MM.1S (cell line): ENCODE results near the gene ARID4B.

ENCODE experiments used
- DNase-seq: peaks from one replicate; pipeline ENCODE4 v3.0.0-alpha.2; 2015
- H2AFZ ChIP-seq: fragments of 300-600 bp; sonication (generic); 2 replicates; pipeline ENCODE4 v1.6.0; 2016; ENCODE audit warnings: antibody characterized with exemption, low read length
- H3F3A ChIP-seq: fragments of 300-600 bp; sonication (generic); 2 replicates; pipeline ENCODE4 v1.6.1; 2016; ENCODE audit warnings: mild to moderate bottlenecking, antibody characterized with exemption, low read length, moderate library complexity, mixed read lengths; ENCODE audit not compliant: insufficient read depth
- H3K27ac ChIP-seq: fragments of 300-600 bp; sonication (generic); 2 replicates; pipeline ENCODE4 v1.5.1; 2016; ENCODE audit warnings: mild to moderate bottlenecking, low read length
- H3K27me3 ChIP-seq: fragments of 300-600 bp; sonication (generic); replicated peaks from 2 replicates; pipeline ENCODE4 v1.6.0; 2016; ENCODE audit warnings: low read length; ENCODE audit not compliant: insufficient read depth
- H3K36me3 ChIP-seq: fragments of 300-600 bp; sonication (generic); replicated peaks from 2 replicates; pipeline ENCODE4 v1.6.1; 2016; ENCODE audit warnings: mild to moderate bottlenecking, low read length, mixed read lengths; ENCODE audit not compliant: insufficient read depth
- H3K4me1 ChIP-seq: fragments of 300-600 bp; sonication (generic); 2 replicates; pipeline ENCODE4 v1.6.1; 2016; ENCODE audit warnings: low read length, mixed read lengths
- H3K4me2 ChIP-seq: fragments of 300-600 bp; sonication (generic); 2 replicates; pipeline ENCODE4 v1.6.0; 2016; ENCODE audit warnings: low read depth, low read length
- H3K4me3 ChIP-seq: fragments of 300-600 bp; sonication (generic); 2 replicates; pipeline ENCODE4 v1.5.1; 2016; ENCODE audit warnings: low read length, mixed read lengths
- H3K79me2 ChIP-seq: fragments of 300-600 bp; sonication (generic); 2 replicates; pipeline ENCODE4 v1.6.1; 2016; ENCODE audit warnings: mixed run types, low read length, mixed read lengths
- H3K9ac ChIP-seq: fragments of 300-600 bp; sonication (generic); 2 replicates; pipeline ENCODE4 v1.6.1; 2016; ENCODE audit warnings: low read length, mixed read lengths
- H3K9me2 ChIP-seq: fragments of 300-600 bp; sonication (generic); replicated peaks from 2 replicates; pipeline ENCODE4 v1.6.1; 2016; ENCODE audit warnings: mild to moderate bottlenecking, low read length, mixed read lengths; ENCODE audit not compliant: insufficient read depth
- H3K9me3 ChIP-seq: fragments of 300-600 bp; sonication (generic); replicated peaks from 2 replicates; pipeline ENCODE4 v1.6.1; 2016; ENCODE audit warnings: mild to moderate bottlenecking, low read length, mixed read lengths; ENCODE audit not compliant: insufficient read depth
- H4K20me1 ChIP-seq: fragments of 300-600 bp; sonication (generic); 2 replicates; pipeline ENCODE4 v1.6.1; 2016; ENCODE audit warnings: mild to moderate bottlenecking, low read length, moderate library complexity, mixed read lengths; ENCODE audit not compliant: insufficient read depth
- CTCF ChIP-seq: fragments of 300-600 bp; sonication (generic); IDR thresholded peaks from 2 replicates; pipeline ENCODE4 v1.5.1; 2016; ENCODE audit warnings: antibody characterized with exemption, low read length, mixed read lengths
- EZH2 ChIP-seq: fragments of 300-600 bp; sonication (generic); optimal IDR thresholded peaks from 2 replicates; pipeline ENCODE3; 2017; ENCODE audit warnings: low read depth, mild to moderate bottlenecking, antibody characterized with exemption, low read length, mixed read lengths
- EZH2phosphoT487 ChIP-seq: fragments of 300-600 bp; sonication (generic); IDR thresholded peaks from 2 replicates; pipeline ENCODE4 v1.6.1; 2018; ENCODE audit warnings: antibody characterized with exemption, low read length

ARID4B gene

GRCh38 chr1:235307158-235308124, 20.5 kb downstream of the ARID4B start:
- H3K36me3 ChIP-seq = 0 out of 2 replicates have a peak, but pooled peaks cover 3% of the 10 kb centered on the region
- no peaks in the 10 kb centered on the region for H3F3A ChIP-seq
- peaks cover 80% of the 10 kb centered on the region for H3K79me2 ChIP-seq
- H3K4me2 ChIP-seq = no peak overlapping the region
- H3K4me3 ChIP-seq = no peak overlapping the region
- H3K4me1 ChIP-seq = no peaks in the 10 kb centered on the region
- TF ChIP-seq CTCF = no peak
- no peak for TF ChIP-seq EZH2
- no peak for TF ChIP-seq EZH2phosphoT487
- no peak overlapping the region for H2AFZ ChIP-seq
- H3K9me2 ChIP-seq = no peaks in the 10 kb centered on the region
- no peak for DNase-seq
- H3K27me3 ChIP-seq = no peaks in the 10 kb centered on the region
- no peaks in the 10 kb centered on the region; the same call in 1 of the 2 replicates for H4K20me1 ChIP-seq
- no peak overlapping the region for H3K27ac ChIP-seq
- H3K9me3 ChIP-seq = no peaks in the 10 kb centered on the region
- no peak overlapping the region for H3K9ac ChIP-seq

GRCh38 chr1:235304549-235305451, 23.2 kb downstream of the ARID4B start:
- H3K4me2 ChIP-seq = no peak overlapping the region
- no peak for TF ChIP-seq CTCF
- TF ChIP-seq EZH2phosphoT487 = no peak
- no peak for TF ChIP-seq EZH2
- H4K20me1 ChIP-seq = no peaks in the 10 kb centered on the region
- no peaks in the 10 kb centered on the region for H3K27me3 ChIP-seq
- H3K4me3 ChIP-seq = no peak overlapping the region
- no peak overlapping the region for H3K27ac ChIP-seq
- H3K79me2 ChIP-seq = peaks cover 81% of the 10 kb centered on the region
- no peak for DNase-seq
- H3K36me3 ChIP-seq = no peaks in the 10 kb centered on the region
- no peaks in the 10 kb centered on the region for H3F3A ChIP-seq
- no peaks in the 10 kb centered on the region for H3K9me2 ChIP-seq
- no peak overlapping the region for H3K9ac ChIP-seq
- H3K4me1 ChIP-seq = no peaks in the 10 kb centered on the region
- no peak overlapping the region for H2AFZ ChIP-seq
- H3K9me3 ChIP-seq = no peaks in the 10 kb centered on the region

- TF ChIP-seq CTCF (no peak), EZH2 (no peak), EZH2phosphoT487 (no peak)
- H4K20me1 ChIP-seq = 0 out of 2 replicates have a peak, but pooled peaks cover 7% of the 10 kb centered on the region
- H3K27me3 ChIP-seq = no peaks in the 10 kb centered on the region
- H3K79me2 ChIP-seq = peaks cover 94% of the 10 kb centered on the region
- no peak overlapping the region for H3K27ac ChIP-seq
- H3K4me3 ChIP-seq = no peak overlapping the region
- peaks cover 7% of the 10 kb centered on the region; the same call in 1 of the 2 replicates for H3K4me1 ChIP-seq
- H3K9ac ChIP-seq = no peak overlapping the region
- H2AFZ ChIP-seq = no peak overlapping the region
- DNase-seq = no peak
- H3F3A ChIP-seq = no peaks in the 10 kb centered on the region
- no peaks in the 10 kb centered on the region for H3K9me3 ChIP-seq
- H3K9me2 ChIP-seq = no peaks in the 10 kb centered on the region
- no peaks in the 10 kb centered on the region for H3K36me3 ChIP-seq
- no peak overlapping the region for H3K4me2 ChIP-seq
Observed at GRCh38 chr1:235302143-235302542, 25.8 kb downstream of the ARID4B start.
